Ishikawa (cell line): ENCODE results near the gene SPDYC.

Experiments
- CEBPB ChIP-seq: IDR thresholded peaks from 2 replicates; pipeline ENCODE4 v1.6.1; 2012
- CREB1 ChIP-seq: IDR thresholded peaks from 2 replicates; pipeline ENCODE4 v1.6.1; 2012; ENCODE audit warnings: low read depth
- EGR1 ChIP-seq: IDR thresholded peaks from 2 replicates; pipeline ENCODE4 v1.6.1; 2012
- EP300 ChIP-seq: IDR thresholded peaks from 2 replicates; pipeline ENCODE4 v1.6.1; 2012; ENCODE audit warnings: borderline replicate concordance
- FOXM1 ChIP-seq: IDR thresholded peaks from 2 replicates; pipeline ENCODE4 v1.6.1; 2012; ENCODE audit warnings: low read depth, borderline replicate concordance
- NFIC ChIP-seq: IDR thresholded peaks from 2 replicates; pipeline ENCODE4 v1.6.1; 2012
- RAD21 ChIP-seq: IDR thresholded peaks from 2 replicates; pipeline ENCODE4 v1.6.1; 2012; ENCODE audit warnings: low read depth
- REST ChIP-seq: IDR thresholded peaks from 2 replicates; pipeline ENCODE4 v1.6.1; 2012; ENCODE audit warnings: low read depth, mild to moderate bottlenecking
- TAF1 ChIP-seq: IDR thresholded peaks from 2 replicates; pipeline ENCODE4 v1.6.1; 2012; ENCODE audit warnings: low read depth, mild to moderate bottlenecking
- TCF12 ChIP-seq: IDR thresholded peaks from 2 replicates; pipeline ENCODE4 v1.6.1; 2012; ENCODE audit warnings: low read depth
- TEAD4 ChIP-seq: IDR thresholded peaks from 2 replicates; pipeline ENCODE4 v1.6.1; 2012
- YY1 ChIP-seq: IDR thresholded peaks from 2 replicates; pipeline ENCODE4 v1.6.1; 2012; ENCODE audit warnings: low read depth
- ZBTB7A ChIP-seq: IDR thresholded peaks from 2 replicates; pipeline ENCODE4 v1.6.1; 2012; ENCODE audit warnings: low read depth
- TF ChIP-seq, protein P1 (sequence below): IDR thresholded peaks from 2 replicates; pipeline ENCODE4 v1.6.1; 2012
- TF ChIP-seq, protein P2 (sequence below): IDR thresholded peaks from 2 replicates; pipeline ENCODE4 v1.6.1; 2012

The SPDYC gene

GRCh38 chr11:65124480-65125196 is 45.4 kb upstream of the SPDYC start:
- no peak for TF ChIP-seq EGR1
- no peak for TF ChIP-seq ZBTB7A

- no peak for TF ChIP-seq CREB1
- TF ChIP-seq, protein P1, sequence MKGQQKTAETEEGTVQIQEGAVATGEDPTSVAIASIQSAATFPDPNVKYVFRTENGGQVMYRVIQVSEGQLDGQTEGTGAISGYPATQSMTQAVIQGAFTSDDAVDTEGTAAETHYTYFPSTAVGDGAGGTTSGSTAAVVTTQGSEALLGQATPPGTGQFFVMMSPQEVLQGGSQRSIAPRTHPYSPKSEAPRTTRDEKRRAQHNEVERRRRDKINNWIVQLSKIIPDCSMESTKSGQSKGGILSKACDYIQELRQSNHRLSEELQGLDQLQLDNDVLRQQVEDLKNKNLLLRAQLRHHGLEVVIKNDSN: no peak
- TF ChIP-seq CEBPB: no peak
- no peak for TF ChIP-seq TAF1
- no peak for TF ChIP-seq ZBTB7A
- TF ChIP-seq RAD21: no peak
- TF ChIP-seq EP300: no peak
- TF ChIP-seq YY1: no peak
- TF ChIP-seq, protein P2, sequence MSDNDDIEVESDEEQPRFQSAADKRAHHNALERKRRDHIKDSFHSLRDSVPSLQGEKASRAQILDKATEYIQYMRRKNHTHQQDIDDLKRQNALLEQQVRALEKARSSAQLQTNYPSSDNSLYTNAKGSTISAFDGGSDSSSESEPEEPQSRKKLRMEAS: no peak
- no peak for TF ChIP-seq NFIC
- no peak for TF ChIP-seq TEAD4
- no peak for TF ChIP-seq TCF12
- no peak for TF ChIP-seq FOXM1
- TF ChIP-seq REST: no peak
- TF ChIP-seq EGR1: no peak
Observed at GRCh38 chr11:65125197-65126056, 44.6 kb upstream of the SPDYC start.

- no peak for TF ChIP-seq YY1
- TF ChIP-seq, protein P2: no peak
- no peak for TF ChIP-seq RAD21
- no peak for TF ChIP-seq TCF12
- TF ChIP-seq EP300: no peak
- no peak for TF ChIP-seq TEAD4
- no peak for TF ChIP-seq CEBPB
- TF ChIP-seq ZBTB7A: no peak
- no peak for TF ChIP-seq NFIC
Observed at GRCh38 chr11:65126624-65127274, 43.3 kb upstream of the SPDYC start.

DNA sequence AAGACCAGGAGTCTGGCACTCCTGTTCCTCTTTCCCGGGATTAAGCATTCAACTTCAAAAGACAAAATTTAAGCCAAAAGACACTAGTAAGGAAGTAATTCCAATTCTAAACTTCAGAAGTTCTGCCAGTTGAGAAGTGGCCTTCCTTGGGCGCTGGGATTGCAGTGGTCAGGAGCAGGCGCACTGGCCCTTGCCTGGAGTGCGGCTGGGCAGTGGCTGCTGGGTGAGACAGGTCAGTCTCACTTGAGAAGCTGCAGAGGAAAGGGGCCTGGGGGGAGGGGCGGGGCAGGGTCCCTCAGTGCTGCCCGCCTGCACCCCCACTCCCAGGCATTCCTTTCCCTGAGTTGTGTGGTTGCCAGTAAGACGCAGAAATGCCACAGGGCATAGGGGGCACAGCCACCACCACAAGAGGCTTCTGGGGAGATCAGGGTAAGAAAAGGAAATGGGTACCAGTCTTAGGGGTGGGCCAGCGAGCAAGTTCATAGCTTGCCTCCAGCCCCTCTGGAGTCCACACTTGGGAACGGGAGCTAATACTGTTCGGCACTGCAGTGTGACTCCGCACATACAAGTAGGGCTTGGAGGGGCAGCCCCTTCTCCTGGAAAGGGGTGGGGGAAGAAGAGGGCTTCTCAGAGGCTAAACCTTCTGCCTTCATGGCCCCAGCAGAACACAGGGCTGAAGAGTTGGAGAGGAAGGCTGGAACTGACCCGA is 42.4 kb upstream of the SPDYC start:
- TF ChIP-seq YY1 (no peak), EGR1 (no peak), REST (no peak), RAD21 (no peak), TAF1 (no peak), FOXM1 (no peak), TEAD4 (no peak), NFIC (no peak), EP300 (no peak), CEBPB (no peak), TCF12 (no peak), ZBTB7A (no peak), CREB1 (no peak)
- TF ChIP-seq, protein P2: no peak
- TF ChIP-seq, protein P1: no peak
